Activated CD8-positive, alpha-beta memory T cell treated with anti-CD3 and anti-CD28 coated beads for 36 hours (primary cell): ENCODE results near the gene MKLN1. TPM values are rescaled to one million over a fixed set of nuclear protein-coding genes. Genes with fewer than 3 reads are reported as not detected.

Experiments
- CTCF ChIA-PET: fragments of 350-600 bp; sonication (Branson Sonifier 250); formaldehyde crosslinking; loops from one replicate; lab custom pipeline; 2021; ENCODE audit warnings: antibody characterized with exemption; lab: Charles Lee
- POLR2A ChIA-PET: fragments of 350-600 bp; sonication (Branson Sonifier 250); formaldehyde crosslinking; loops from one replicate; lab custom pipeline; 2021; ENCODE audit warnings: antibody characterized with exemption; lab: Charles Lee
- total RNA-seq, 2 experiments: library from RNA; stranded (reverse); gene quantifications; one replicate each; pipeline ENCODE4 v1.2.3, GENCODE V29; 2021

Gene MKLN1
- total RNA-seq, 2 experiments from 2014 or later: 31.3 to 33.6 TPM

GRCh38 chr7:131372554-131372953 lies 44.9 kb downstream of the MKLN1 start:
- ChIA-PET POLR2A (no interaction called here), CTCF (interaction anchor here (0.7 kb wide), 1 partner anchor 182 kb away, joined by 4 read pairs; no protein-coding TSS in a partner anchor)

- POLR2A ChIA-PET: interaction anchor here (0.7 kb wide), 1 partner anchor 84 kb away, joined by 3 read pairs; no protein-coding TSS in a partner anchor
- CTCF ChIA-PET: interaction anchor here (0.6 kb wide), 1 partner anchor 1020 kb away, joined by 3 read pairs; no protein-coding TSS in a partner anchor
Observed at GRCh38 chr7:131374821-131375220, 47.1 kb downstream of the MKLN1 start.

- CTCF ChIA-PET: no interaction called here
- POLR2A ChIA-PET: interaction anchor here (0.7 kb wide), 1 partner anchor 271 kb away, joined by 3 read pairs; no protein-coding TSS in a partner anchor
Observed at GRCh38 chr7:131381069-131381838, 53.6 kb downstream of the MKLN1 start.

- ChIA-PET CTCF (interaction anchor here (0.5 to 1.1 kb wide), 2 partner anchors 20 to 240 kb away, joined by 3 read pairs; no protein-coding TSS in a partner anchor), POLR2A (no interaction called here)
Observed at GRCh38 chr7:131383417-131384285, 56.0 kb downstream of the MKLN1 start.

GRCh38 chr7:131384286-131384635 lies 56.6 kb downstream of the MKLN1 start:
- POLR2A ChIA-PET: no interaction called here
- CTCF ChIA-PET: interaction anchor here (0.5 to 1.1 kb wide), 2 partner anchors 20 to 240 kb away, joined by 3 read pairs; no protein-coding TSS in a partner anchor

DNA sequence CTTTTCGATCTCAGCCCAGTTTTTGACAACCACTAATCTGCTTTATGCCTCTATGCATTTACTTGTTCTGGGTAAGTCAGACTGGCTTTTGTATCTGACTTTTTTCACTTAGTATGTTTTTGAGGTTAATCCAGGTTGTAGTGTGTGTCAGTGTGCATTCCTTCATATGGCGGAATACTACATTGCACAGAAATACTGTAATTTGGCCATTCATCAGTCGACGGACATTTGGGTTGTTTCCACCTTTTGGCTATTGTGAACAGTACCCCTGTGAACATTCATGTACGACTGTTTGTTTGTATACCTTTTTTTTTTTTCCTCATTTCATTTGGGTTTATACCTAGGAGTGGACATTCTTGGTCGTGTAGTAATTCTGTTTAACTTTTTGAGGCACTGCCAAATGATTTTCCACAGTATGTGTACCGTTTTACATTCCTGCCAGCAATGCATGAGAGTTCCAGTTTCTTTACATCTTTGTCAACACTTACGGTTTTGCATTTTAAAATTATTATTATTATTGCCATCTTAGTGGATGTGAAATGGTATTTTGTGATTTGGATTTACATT lies 57.4 kb downstream of the MKLN1 start:
- POLR2A ChIA-PET: no interaction called here
- CTCF ChIA-PET: no interaction called here

GRCh38 chr7:131388126-131388525 lies 60.5 kb downstream of the MKLN1 start:
- POLR2A ChIA-PET: no interaction called here

DNA sequence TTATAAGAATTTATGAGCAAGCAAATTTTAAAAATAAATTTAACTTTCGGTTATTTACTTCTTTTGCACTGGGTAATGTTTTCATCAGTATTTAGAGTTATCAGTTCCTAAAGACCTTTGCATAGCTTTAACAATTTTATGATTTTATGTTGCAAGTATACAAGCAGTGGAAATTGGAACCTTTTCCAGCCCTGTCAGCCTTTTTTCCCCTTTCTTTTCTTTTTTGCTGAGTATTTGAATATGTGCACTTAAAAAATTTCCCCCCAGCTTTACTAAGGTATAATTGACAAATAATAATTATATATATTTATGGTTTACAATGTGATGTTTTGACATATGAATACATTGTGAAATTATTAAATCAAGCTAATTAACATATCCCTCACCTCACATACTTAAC lies 62.6 kb downstream of the MKLN1 start:
- CTCF ChIA-PET: no interaction called here
- POLR2A ChIA-PET: no interaction called here

More at GRCh38 chr7:131388126-131388525, 60.5 kb downstream of the MKLN1 start:
- CTCF ChIA-PET: interaction anchor here (1.2 kb wide), 1 partner anchor 9 kb away, joined by 3 read pairs; no protein-coding TSS in a partner anchor

DNA sequence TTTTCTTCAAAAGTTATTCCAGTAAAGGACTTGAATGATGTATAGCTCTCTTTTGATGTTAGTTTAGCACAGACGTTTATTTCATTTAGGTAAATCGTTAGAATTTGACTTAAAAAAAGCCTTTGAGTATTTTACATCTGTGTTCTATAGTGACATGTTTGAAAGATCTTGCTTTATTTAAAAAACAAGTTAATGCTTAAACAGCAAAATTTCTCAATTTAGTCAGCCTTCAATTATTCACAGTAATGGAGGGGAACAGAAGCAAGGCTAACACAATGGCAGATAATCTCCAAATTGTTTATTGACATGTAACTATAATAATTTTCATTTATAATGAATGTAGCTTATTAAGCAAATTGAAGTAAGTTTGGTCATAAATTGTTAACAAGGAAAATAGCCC lies 63.5 kb downstream of the MKLN1 start:
- ChIA-PET CTCF (no interaction called here), POLR2A (no interaction called here)

GRCh38 chr7:131400681-131401176 lies 73.1 kb downstream of the MKLN1 start:
- ChIA-PET CTCF (no interaction called here), POLR2A (no interaction called here)

- ChIA-PET POLR2A (no interaction called here), CTCF (no interaction called here)
Observed at GRCh38 chr7:131401194-131401593, 73.5 kb downstream of the MKLN1 start.

DNA sequence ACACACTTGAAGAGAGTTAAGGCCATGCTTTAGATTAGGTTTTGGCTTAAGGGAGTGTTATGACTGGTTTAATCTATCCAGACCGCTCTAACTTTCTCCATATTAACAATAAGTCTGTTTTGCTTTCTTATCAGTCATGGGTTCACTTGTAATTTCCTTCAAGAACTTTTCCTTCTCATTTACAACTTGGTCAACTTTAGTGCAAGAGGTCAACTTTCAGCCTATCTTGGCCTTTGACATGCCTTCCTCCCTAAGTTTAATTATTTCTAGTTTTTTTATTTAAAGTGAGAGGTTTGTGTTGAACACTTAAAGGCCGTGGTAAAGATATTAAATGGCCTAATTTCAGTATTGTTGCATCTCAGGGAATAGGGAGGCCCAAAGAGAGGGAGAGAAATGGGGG lies 75.6 kb downstream of the MKLN1 start:
- ChIA-PET POLR2A (no interaction called here), CTCF (no interaction called here)

DNA sequence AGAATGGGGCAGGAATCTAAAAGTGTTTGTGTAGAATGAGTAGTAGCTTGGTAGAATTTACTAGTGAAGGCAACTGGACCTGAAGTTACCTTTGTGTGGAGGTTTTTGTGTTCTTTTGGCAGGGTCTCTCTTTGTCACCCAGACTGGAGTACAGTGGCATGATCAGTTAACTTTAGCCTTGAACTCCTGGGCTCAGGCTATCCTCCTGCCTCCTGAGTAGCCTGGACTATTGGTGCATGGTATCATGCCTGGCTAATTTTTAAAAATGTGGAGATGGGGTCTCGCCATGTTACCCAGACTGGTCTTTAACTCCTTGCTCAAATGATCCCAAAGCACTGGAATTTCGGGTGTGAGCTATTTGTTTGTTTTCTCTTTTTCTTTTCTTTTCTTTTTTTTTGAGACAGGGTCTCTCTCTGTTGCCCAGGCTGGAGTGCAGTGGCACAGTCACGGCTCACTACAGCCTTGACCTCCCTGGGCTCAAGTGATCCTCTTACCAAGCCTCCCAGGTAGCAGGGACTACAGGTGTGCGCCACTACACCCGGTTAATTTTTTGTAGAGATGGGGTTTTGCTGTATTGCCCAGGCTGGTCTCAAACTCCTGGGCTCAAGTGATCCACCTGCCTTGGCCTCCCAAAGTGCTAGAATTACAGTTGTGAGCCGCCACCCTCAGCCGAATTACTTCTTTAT lies 76.7 kb downstream of the MKLN1 start:
- CTCF ChIA-PET: interaction anchor here (0.6 kb wide), 1 partner anchor 402 kb away, joined by 3 read pairs; no protein-coding TSS in a partner anchor
- POLR2A ChIA-PET: no interaction called here

GRCh38 chr7:131409129-131409766 lies 81.6 kb downstream of the MKLN1 start:
- ChIA-PET POLR2A (no interaction called here), CTCF (no interaction called here)

GRCh38 chr7:131412031-131412430 lies 84.4 kb downstream of the MKLN1 start:
- POLR2A ChIA-PET: no interaction called here

DNA sequence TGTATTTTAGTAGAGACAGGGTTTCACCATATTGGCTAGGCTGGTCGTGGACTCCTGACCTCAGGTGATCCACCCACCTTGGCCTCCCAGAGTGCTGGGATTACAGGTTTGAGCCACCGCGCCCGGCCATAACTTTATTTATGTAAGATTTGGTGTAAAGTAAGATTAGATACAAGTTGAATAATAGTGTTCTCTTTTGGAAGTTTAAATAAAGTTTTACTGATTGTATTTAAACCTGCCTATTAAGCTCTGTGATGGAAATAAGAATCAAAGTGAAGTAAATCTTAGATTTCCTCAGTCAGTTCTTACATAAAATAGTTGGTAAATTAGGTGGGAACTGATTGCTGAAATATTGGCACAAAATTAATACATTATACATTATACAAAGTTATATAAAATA lies 86.0 kb downstream of the MKLN1 start:
- POLR2A ChIA-PET: no interaction called here
- CTCF ChIA-PET: no interaction called here

More at GRCh38 chr7:131412031-131412430, 84.4 kb downstream of the MKLN1 start:
- CTCF ChIA-PET: no interaction called here

DNA sequence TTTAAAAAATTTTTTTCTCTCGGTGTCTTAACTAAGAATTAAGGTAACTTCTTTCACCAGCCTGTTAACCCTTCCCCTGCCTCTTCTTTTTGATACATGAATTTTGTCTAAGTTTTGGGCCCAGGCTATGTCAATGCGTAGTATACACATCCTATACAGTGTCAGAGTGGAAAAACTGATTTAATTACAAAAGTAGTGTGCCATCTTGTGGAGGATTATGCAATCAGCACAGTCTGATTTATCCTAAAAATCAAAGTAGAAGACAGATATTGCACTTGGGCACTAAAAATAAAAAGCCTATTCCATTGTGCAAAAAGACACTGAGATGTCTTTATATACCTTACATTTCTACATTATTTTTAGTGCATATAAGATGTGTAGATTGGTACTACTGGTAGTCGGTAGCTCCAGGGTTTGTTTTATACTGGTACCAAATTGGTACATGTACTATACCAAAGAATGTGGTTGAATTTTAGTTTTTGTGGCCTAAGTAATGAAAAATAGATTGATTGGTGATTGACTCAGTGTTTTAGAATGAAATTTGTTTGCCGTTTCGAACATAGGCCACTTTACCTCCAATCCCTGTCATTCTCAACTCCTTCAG lies 96.6 kb downstream of the MKLN1 start:
- CTCF ChIA-PET: no interaction called here
- POLR2A ChIA-PET: no interaction called here

- POLR2A ChIA-PET: no interaction called here
- CTCF ChIA-PET: no interaction called here
Observed at GRCh38 chr7:131425992-131426391, 98.3 kb downstream of the MKLN1 start.
